ENCODE data around the gene SARDH.

Gene SARDH

DNA sequence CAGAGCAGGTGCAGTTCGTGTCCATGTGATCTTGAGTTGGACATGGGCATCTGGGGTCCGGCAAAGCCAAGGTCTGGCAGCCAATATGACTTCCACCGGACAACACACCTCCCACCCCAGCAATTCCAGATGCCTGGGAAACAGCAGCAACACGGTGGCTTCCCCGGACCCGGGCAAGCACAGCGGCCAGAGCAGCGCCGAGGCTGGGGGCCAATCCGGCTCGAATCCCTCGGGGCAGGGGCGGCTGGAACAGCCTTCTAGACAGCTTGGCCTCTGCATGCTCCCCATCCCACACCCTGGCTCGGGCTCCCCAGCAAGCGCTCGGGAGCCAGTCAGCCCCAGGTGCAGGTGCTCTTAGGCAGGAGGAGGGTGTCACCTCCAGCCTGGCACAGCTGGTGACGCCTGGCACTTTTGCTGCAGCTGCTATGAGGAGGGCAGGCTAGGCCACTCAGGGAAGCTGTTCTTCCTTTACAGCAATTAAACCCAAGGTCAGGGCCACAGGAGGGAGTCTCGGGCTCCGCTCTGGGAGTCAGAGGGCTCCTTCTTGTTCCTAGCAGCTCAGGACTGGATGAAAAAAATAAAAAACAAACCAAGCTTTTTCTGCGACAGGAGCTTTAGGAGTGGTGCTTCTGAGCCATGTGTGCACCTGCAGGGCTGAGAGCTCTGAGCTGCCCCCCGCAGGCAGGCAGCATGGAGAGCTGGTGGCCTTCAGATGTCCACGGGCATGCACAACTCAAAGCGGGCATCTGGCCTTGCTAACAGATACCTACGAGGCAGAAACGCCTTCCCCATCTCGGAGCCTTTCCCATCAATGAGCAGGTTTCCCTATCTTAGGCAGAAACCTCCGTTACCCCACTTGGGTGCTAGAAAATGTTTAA lies 73.7 kb downstream of the SARDH start:
- no peak for DNase-seq

DNA sequence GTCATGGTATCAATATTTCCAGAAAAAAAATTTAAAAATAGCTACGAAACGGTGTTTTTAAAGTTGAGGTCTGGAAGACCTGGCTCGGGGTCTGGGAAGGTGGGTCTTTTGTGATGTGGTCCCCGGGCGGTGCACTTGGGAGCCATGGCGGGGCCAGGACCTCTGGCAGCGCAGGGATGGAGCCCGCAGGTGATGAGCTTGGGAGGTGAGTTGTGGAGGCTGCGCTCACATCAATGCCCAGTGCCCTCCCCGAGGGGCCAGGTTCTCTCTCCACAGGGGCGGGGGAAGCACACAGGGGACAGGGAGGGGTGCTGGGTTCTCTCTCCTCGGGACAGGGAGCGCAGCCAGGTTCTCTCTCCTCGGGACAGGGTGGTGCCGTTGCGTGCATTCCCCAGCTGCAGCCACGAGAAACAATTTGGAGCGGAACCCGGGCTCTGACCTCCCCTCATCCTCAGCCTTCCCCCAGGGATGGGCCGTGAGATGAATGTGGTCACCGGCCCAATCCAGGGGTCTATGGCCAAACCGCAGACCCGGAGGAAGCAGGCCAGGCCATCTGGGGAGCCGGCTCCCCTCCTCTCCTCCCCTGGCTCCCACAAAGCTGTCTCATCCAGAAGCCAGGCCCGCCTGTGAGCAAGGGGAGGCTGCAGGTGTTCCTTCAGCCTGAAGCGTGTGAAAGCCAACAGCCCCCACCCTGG lies 76.2 kb downstream of the SARDH start:
- no peak for DNase-seq

DNA sequence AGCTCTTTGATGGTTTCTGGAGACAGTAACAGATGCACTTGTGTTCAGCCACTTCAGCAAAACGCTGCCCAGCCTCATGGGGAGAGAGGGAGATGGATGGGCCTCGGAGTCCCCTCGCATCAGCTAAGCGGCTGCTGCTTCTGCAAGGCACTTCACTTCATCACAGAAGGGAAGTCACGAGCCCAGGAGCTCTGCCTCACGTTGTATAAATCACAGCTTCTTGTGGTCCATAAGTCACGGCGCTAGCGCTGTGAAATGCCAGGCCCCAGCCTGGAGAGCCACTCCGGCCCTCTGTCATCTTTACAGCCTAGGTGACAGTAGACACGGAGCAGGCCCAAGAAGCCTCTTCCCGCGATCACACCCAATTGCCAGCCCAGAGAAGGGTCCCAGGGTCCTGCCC lies 78.6 kb downstream of the SARDH start:
- DNase-seq, result no peak

DNA sequence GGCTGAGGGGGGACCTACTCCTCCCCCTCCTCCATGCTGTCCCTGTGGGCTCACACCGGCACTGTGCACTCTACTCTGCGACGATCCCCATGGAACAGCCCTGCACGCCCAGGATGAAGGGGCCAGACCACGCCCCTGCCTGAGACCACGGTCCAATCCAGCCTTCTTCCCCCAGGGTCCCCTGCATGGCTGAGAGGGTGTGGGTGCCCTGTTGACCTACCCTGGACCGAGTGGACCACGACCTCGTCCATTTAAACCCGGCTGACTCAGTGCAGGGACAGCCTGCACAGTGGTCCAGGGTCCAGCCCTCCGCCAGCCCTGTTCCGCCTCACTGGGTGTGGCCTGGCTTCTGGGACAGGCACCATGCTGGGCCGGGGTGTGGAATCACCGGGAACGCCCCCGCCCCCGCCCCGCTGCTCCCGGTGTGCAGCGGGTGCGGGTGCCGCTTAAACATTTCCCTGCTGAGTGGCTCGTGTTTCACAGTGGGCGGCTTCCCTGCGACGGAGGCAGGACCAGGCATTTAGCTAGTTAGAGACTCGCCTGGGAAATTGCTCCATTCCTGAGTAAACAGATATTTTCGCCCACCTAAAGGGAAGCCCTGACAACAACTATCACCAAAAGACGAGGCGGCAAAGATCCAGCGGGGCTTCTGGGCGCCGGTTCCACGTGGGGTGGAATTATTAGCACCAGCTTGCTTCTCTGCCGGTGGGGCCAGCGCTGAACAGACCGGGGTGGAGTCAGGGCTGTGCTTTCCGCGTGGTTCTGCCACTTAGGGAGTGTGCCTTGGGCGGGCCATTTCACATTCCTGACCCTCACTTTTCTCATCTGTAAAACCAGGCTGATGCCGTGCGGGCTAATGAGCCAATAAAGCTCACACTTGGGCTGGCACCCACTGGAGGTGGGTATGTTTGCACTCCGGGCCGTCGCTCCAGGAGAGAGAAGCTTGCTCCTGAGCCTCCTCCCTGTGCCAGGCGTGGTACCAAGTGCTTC lies 79.4 kb downstream of the SARDH start:
- DNase-seq, result peak; percentile 34

DNA sequence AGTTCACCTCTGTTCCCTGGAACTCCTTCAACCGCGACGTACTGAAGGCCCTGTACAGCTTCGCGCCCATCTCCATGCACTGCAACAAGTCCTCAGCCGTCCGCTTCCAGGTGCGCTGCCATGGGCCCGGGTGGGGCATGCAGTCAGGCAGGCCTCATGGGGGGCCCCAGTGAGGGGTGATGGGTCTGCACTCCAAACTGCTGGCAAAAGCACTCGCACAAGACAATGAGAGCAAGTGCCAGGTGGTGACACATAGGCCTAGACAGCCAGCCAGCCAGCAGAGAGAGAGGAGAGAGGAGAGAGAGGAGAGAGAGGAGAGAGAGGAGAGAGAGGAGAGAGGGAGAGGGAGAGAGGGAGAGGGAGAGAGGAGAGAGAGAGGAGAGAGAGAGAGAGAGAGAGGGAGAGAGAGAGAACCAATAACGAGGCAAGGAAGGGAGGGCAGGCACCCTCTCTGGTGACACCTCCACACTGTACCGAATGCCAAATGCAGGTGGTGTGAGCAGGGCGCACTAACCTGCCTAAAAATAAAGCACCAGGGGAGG lies 81.0 kb downstream of the SARDH start:
- no peak for DNase-seq

DNA sequence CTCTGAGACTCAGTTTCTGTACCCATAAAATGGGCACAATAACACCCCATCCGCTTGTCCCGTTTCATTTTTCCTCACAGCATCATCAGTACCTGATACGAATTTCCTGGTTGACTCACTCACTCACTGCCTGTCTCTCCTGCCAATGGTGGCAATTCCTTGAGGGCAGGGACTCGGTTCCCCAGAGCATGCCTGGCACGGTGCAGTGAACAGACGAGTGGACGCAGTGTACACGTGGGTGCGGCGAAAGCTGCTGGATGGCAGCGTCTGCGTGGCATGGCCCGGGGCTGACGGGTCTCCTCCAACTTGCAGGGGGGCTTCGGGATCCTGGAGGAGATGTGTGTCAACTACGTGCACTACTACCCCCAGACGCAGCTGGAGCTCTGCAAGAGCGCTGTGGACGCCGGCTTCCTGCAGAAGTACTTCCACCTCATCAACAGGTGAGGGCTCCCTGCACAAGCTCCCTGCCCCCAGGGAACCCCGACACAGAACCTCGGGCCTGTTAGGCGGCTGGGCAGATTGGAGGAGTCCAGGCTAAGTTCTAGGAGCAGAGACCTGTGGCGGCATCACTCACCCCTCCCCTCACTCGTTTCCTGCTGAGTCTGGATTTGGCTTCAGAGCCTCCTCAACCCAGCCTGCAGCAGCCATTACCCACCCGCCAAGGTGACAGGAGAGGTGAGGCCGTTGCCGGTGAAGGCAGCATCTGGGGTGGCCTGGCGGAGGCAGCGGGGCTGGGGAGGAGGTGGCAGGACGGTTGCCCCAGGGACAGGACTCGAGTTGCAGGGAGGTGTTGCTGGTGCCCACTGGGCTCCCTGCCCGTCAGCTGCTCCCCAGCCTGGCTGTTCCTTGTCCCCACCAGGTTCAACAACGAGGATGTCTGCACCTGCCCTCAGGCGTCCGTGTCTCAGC lies 81.7 kb downstream of the SARDH start:
- no peak for DNase-seq

DNA sequence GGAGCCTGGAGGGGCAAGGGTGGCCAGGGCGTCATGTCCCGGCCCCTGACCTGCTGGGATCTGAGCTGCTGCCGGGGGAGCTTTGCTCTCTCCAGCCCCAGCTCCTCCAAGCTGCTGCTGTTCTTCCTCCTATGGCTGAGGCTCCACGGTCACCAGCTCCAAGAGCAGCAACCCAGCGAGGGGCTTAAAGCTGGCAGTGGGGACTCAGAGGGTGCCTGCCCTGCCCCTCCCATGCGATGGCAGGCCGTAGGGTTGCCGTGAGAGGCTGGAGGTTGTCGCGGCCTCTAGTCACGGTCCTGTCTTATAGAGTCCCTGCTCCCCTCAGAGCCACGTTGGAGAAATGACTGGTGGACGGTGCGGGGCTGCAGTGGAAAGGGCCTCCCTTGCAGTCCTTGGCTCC lies 82.5 kb downstream of the SARDH start:
- DNase-seq, result no peak

DNA sequence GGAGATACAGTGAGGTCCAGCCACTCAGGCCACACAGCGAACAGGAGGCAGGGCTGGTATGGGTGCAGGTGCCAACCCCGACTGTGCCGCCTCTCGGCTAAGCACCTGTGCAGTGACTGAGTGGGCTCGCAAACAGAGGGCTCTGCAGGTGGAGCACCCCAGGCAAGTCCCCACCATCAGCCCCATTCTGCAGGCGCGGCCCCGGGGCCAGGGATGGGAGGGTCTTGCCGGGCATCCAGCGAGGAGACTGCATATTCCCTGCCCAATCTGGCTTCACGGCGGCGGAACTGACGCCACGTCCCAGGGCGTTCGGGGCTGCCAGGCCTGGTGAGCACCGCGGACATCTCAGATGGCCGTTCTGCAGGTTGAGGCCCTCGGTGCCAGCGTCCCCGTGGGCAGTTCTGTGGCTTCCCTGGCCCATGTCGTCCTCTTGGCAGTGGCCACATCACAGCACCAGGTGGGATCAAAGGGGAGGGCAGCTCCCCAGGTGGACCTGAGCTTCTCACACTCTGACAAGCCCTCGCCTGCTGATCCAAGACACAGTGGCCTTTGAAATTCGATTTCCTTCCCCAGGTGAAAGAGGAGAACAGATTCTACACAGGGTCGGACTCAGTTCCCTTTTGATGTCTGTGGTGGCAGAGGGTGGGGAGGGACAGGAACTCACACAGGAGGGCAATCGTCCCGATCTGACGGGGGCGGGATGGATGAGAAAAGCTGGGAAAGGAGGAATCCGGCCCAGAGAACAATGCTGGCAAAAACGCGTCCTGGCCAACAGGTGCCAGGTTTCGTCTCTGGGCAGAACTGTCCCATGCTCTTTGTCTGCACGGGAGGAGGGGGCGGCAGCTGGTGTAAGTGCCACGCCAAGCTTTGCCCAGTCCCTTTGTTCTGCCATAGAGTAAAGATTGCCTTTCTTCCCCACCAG lies 83.2 kb downstream of the SARDH start:
- DNase-seq, result no peak

DNA sequence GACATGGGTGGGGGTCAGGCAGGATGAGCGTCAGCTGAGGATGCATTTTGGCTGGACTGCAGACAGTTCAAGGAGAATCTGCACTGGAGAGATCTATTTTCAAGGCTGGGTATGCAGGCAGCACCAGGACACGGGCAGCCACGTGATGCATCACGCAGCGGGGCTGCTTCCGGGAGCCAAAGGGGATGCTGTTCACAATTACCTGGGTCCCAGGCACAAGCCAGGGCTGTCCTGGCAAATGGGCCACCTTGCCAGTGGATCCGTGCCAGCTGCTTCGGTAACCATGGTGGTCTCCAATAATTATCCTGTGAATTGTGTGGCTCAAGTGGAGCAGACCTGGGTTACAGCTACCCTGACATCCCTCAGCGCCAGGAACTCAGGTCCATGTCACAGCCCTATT lies 84.5 kb downstream of the SARDH start:
- DNase-seq, result no peak

DNA sequence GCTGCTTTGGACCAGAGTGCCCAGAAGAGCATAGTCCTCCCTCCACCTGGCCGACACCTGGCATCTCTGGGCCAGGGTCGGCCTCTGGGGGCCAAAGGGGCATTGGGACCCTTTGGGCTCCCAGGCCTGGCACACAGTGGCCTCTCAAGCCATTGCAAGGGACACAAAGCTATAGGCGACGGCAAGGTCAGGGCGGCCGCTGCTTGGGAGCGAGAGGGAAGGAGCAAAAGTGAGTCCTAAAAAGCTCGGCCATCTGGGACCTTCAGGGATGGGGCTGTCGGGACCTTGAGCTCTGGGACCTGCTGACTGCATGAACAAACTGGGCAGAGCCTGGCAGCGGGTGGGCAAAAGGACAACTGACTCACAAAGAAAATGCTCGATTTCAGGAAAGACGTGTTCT lies 88.1 kb downstream of the SARDH start:
- DNase-seq, result no peak

DNA sequence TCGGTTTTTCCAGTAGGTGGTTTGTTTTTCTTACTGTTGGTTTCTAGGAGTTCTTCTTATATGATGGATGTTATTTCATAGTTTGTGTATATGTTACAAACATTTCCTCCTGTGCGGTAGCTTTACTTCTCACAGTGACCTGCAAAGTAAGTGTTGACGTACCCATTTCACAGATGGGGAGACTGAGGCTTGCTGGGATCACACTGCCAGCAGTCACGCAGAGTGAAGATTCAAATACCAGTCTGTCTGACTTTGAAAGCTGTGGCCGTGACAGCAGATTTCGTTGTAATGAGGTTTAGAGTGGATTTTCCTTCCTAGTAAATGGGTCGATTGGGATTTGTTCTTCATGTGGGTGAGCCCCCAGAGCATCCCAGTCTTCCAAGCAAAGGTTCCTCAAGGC lies 89.0 kb downstream of the SARDH start:
- no peak for DNase-seq

DNA sequence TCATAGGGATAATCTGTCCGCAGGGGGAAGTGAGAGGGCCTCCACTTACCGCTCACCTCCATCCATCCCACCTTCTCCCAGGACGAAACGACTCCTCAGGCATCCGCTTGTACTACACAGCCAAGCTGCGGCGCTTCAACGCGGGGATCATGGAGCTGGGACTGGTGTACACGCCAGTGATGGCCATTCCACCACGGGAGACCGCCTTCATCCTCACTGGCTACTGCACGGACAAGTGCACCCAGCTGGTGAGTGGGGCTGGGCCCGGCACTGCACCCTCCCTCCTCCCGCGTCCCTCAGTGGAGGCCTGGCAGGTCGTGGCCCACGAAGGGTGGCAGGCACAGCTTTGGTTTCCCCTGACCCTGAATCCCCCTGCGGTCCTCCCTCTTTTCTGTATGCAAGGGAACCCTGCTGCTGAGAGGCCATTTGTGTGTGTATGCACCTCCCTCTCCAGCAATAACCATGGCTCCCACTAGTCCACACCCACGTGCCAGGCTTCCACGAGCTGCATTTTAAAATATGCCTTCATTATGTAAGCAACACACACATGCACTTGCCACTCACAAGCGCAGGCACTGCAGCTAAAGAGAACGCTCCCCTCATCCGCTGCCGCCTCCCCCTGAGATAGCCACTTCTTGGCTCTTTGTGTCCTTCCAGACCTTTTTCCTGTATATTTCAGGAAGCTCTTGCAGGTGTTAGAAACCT lies 90.2 kb downstream of the SARDH start:
- DNase-seq, result no peak

DNA sequence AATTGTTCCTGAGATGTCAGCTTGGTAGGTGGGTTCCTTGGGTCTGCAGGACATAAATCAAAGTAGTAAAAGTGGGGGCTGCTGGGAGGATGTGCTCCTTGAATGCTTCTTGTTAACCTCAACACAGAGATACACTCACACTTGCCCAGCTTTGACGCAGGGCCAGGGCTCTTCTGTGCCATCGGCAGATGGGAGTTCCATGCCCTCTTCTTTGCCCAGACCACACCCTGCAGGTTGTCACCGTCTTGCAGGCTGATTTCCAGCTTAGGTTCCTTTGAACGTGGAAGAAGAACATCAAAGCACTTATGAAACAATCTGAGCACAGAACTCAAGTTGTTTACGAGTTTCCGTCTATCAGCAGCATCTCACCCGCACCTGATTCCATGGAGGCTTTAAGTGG lies 91.0 kb downstream of the SARDH start:
- DNase-seq, result no peak

DNA sequence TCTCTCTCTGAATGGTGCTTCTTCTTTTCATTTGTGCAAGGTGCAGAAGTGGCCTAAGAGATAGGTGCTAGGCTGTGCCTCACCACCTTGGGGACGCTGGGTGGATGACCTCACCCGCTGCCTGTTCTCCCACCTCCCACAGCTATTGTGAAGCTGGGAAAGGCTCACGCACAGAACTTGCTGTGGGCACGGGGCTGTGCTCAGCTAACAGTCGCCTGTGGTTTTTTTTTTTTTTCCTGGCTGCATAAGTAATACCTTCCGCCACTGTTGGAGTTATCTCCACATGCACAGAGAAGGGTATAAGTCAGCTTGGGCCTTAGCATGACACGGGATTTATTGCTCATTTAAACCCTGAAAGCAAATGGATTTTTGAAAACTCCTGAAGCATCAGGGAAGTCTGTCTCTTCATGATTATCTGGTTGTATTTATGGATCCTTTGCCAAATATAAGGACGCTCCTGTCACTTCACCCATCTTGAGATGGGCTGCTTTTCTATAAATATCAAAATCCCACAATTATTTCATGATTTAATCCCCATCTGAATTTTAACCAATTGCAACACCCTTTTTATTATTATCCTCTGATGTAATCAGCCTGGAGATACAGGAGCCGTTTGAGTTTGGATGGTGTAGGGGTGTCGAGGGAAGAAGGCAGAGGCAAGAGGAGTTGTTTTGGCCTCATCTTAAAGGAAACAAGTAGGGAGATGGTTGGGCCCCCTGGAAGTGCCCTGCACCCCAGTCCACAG lies 93.0 kb downstream of the SARDH start:
- no peak for DNase-seq

DNA sequence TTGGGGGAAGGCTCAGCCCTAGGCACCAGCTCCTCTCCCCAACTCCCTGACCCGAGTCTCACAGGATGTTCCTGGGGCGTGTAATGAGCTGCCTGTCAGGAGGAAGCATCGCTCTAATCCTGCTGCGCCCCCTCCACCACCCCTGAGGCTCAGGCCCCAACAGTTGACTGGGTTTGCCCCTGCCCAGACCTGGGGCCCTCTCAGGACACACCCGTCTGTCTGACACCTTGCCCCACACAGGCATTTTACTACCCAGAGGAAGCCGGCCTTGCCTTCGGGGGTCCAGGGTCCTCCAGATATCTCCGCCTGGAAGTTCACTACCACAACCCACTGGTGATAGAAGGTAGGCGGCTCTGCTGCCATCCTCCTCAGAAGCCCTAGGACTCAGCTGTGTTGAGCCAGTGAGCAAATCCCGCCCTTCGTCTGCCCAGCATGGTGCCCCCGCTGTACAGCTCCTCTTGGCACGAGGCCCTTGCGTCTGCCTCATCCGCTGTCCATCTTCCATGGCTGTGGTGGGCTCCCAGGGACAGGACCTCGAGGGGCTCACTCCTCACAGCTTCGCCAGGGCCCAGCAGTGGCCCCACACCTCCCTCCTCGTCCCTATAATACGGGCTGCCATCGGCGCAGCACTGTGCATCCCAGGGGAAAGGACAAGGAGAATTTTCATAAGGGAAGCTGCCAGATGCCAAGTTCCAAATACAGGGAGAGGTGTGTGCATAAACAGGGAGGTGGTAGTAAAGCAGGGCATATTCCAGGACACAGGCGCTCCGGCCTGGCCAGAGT lies 94.0 kb downstream of the SARDH start:
- no peak for DNase-seq

DNA sequence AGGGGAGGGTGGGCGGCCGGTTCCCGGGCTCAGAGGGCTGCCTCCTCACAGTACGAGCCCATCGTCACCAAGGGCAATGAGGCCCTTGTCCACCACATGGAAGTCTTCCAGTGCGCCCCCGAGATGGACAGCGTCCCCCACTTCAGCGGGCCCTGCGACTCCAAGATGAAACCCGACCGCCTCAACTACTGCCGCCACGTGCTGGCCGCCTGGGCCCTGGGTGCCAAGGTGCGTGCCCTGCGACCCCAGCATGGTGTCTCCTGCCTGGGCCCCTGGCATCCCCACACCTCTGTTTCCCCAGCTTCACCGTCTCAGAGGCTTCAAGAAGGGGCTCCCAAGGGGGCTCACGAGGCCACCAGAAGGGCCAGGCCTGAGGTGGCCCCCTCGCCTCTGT lies 94.8 kb downstream of the SARDH start:
- DNase-seq, result no peak

DNA sequence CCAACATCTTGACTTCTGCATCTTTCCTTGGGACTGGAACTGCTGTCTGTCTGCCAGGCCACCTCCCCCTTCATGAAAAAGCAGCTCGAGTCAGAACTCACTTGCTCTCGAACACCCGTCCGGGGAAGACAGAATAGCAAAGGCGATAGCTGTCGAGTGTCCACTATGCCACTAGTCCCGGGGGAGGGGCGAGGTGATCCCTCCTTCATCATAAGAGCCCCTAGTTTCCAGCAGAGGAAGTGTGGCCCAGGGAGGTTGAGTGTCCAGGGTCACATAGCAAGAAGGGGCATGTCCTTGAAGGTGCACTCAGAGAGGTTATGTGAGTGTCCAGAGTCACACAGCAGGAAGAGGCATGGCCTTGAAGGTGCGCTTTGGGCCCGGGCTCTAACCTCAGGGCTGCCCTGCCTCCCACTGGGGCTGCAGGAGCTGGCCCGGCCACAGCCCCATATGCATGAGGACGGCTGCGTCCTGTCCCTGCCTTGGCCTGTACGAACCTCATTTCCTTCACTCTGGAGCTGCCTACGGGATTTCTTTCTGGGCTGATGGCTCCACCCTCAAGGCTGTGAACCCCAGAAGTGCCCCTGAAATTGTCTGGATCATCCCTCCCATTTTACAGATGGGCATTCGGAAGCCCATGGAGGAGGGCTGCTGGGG lies 95.3 kb downstream of the SARDH start:
- DNase-seq, result no peak
